Neural cell (in vitro differentiated cells): ENCODE measurements around the gene PDLIM3.

ENCODE experiments used
- EP300 ChIP-seq: fragments of 450-650 bp; conservative IDR thresholded peaks from 2 replicates; pipeline ENCODE4 v1.6.1; 2014; ENCODE audit warnings: antibody characterized with exemption, mild to moderate bottlenecking, moderate library complexity; ENCODE audit not compliant: poor library complexity, severe bottlenecking
- EZH2 ChIP-seq: fragments of 200-600, 300-800 bp; shearing (Covaris generic), sonication (generic); IDR thresholded peaks from 2 replicates; pipeline ENCODE4 v1.6.1; 2014; ENCODE audit warnings: antibody characterized with exemption, low read length, borderline replicate concordance, mild to moderate bottlenecking; ENCODE audit not compliant: insufficient read depth, poor library complexity, severe bottlenecking
- MXI1 ChIP-seq: fragments of 450-650 bp; conservative IDR thresholded peaks from 2 replicates; pipeline ENCODE4 v1.6.1; 2014; ENCODE audit warnings: antibody characterized with exemption, mild to moderate bottlenecking; ENCODE audit not compliant: poor library complexity, severe bottlenecking
- POLR2AphosphoS5 ChIP-seq: IDR thresholded peaks from 2 replicates; pipeline ENCODE4 v1.6.1; 2012
- RAD21 ChIP-seq: fragments of 450-650 bp; conservative IDR thresholded peaks from 2 replicates; pipeline ENCODE4 v1.6.1; 2014; ENCODE audit warnings: antibody characterized with exemption, mild to moderate bottlenecking, moderate library complexity
- TF ChIP-seq, protein P1 (sequence below): fragments of 450-650 bp; IDR thresholded peaks from 2 replicates; pipeline ENCODE4 v1.5.1; 2014; ENCODE audit warnings: antibody characterized with exemption, mild to moderate bottlenecking, moderate library complexity; ENCODE audit not compliant: poor library complexity, severe bottlenecking

DNA sequence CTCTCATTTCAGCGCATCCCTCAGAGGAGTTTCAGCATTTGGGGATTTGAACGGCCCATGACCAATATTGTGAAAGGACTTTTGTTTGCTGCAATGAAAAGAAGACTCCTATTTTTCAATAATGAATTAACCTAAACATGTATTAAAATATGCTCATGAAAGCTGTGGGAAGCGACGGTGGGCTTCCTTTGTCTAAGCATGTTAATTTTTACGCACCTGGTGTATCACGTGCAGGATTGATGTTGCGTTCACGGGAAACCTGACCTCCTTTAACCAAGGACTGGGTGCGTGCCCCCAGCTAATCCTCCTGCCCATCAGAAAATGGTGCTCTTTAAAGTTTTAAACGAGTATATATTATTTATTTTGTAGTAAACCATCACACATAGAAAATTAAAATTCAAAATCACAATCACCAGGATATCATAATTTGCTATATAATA, 63.2 kb downstream of the PDLIM3 start:
- TF ChIP-seq EZH2 (no peak), MXI1 (no peak), EP300 (no peak), RAD21 (no peak), POLR2AphosphoS5 (no peak)
- TF ChIP-seq, protein P1, sequence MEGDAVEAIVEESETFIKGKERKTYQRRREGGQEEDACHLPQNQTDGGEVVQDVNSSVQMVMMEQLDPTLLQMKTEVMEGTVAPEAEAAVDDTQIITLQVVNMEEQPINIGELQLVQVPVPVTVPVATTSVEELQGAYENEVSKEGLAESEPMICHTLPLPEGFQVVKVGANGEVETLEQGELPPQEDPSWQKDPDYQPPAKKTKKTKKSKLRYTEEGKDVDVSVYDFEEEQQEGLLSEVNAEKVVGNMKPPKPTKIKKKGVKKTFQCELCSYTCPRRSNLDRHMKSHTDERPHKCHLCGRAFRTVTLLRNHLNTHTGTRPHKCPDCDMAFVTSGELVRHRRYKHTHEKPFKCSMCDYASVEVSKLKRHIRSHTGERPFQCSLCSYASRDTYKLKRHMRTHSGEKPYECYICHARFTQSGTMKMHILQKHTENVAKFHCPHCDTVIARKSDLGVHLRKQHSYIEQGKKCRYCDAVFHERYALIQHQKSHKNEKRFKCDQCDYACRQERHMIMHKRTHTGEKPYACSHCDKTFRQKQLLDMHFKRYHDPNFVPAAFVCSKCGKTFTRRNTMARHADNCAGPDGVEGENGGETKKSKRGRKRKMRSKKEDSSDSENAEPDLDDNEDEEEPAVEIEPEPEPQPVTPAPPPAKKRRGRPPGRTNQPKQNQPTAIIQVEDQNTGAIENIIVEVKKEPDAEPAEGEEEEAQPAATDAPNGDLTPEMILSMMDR, result no peak
